Activated naive CD8-positive, alpha-beta T cell treated with anti-CD3 and anti-CD28 coated beads, Interleukin-2, amount 10 ng/mL, durations not matched to agents 7 days and 5 days (primary cell): Measurements from ENCODE around the gene MAN1A2. TPM values are rescaled to one million over a fixed set of nuclear protein-coding genes. Genes with fewer than 3 reads are reported as not detected.

Experiments
- ATAC-seq: fragments of 150-1000 bp; cut with Tn5 transposase; one replicate; pipeline ENCODE4 v1.10.0; 2021; ENCODE audit warnings: low read depth, moderate library complexity
- POLR2A ChIA-PET: fragments of 350-600 bp; sonication (Branson Sonifier 250); formaldehyde crosslinking; loops from one replicate; lab custom pipeline; 2021; ENCODE audit warnings: antibody characterized with exemption; lab: Charles Lee
- DNase-seq: peaks from one replicate; pipeline ENCODE4 v3.0.0; 2021
- H3K27ac Mint-ChIP-seq: one replicate; pipeline ENCODE4 v1.8.0; 2022; ENCODE audit warnings: mild to moderate bottlenecking, mixed read lengths
- H3K27me3 Mint-ChIP-seq: one replicate; pipeline ENCODE4 v1.8.0; 2022; ENCODE audit warnings: mild to moderate bottlenecking, moderate library complexity, mixed read lengths
- H3K36me3 Mint-ChIP-seq: one replicate; pipeline ENCODE4 v1.8.0; 2021; ENCODE audit warnings: mild to moderate bottlenecking, mixed read lengths
- H3K4me1 Mint-ChIP-seq: one replicate; pipeline ENCODE4 v1.8.0; 2021; ENCODE audit warnings: mixed read lengths
- H3K4me3 Mint-ChIP-seq: one replicate; pipeline ENCODE4 v1.8.0; 2022; ENCODE audit warnings: mild to moderate bottlenecking, moderate library complexity, mixed read lengths
- H3K9me3 Mint-ChIP-seq: one replicate; pipeline ENCODE4 v1.8.0; 2021; ENCODE audit warnings: mixed read lengths
- total RNA-seq, 2 experiments: library from RNA; stranded (reverse); gene quantifications; one replicate each; pipeline ENCODE4 v1.2.3, GENCODE V29; 2021

The MAN1A2 gene
- total RNA-seq, 2 experiments from 2014 or later = 36.1 to 43.2 TPM

- POLR2A ChIA-PET = no interaction called here
- H3K27ac Mint-ChIP-seq = no peak overlapping the region
- no peaks in the 10 kb centered on the region for H3K27me3 Mint-ChIP-seq
- no peak for ATAC-seq
- no peaks in the 10 kb centered on the region for H3K36me3 Mint-ChIP-seq
- no peak for DNase-seq
- H3K4me3 Mint-ChIP-seq = no peak overlapping the region
- no peaks in the 10 kb centered on the region for H3K9me3 Mint-ChIP-seq
- no peaks in the 10 kb centered on the region for H3K4me1 Mint-ChIP-seq
Observed at GRCh38 chr1:117511273-117511672, 144.0 kb downstream of the MAN1A2 start.

DNA sequence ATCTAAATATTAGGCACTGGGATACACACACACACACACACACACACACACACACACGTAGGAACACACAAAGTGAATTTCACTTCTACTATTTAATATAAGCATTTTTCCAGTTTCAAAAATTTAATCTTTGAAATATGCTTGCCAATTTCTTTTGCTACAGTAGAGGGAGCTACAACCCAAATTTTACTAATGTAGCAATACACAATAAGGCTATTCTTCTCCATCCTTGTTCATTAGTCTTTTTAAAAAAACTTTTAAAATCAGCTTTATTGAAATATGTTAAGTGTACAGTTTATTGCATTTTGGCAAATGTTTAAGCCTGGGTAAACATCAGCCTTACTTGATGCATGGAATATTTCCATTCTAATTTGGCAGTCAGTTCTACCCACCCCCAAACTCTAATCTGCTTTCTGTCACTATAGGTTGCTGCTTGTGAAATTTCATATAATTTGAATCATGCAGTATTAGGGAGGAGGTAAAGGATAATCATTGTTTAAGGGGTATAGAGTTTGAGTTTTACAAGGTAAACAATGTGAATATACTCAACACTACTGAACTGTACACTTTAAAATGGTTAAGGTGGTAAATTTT lies 145.6 kb downstream of the MAN1A2 start:
- Mint-ChIP-seq H3K27me3 (no peaks in the 10 kb centered on the region), H3K9me3 (no peaks in the 10 kb centered on the region), H3K4me1 (no peaks in the 10 kb centered on the region), H3K36me3 (no peaks in the 10 kb centered on the region), H3K27ac (no peak overlapping the region), H3K4me3 (no peak overlapping the region)
- DNase-seq (no peak), ATAC-seq (no peak)
- POLR2A ChIA-PET = no interaction called here

GRCh38 chr1:117523111-117523510 lies 155.9 kb downstream of the MAN1A2 start:
- DNase-seq (no peak), ATAC-seq (no peak)
- POLR2A ChIA-PET = no interaction called here
- H3K4me3 Mint-ChIP-seq = no peak overlapping the region
- H3K27me3 Mint-ChIP-seq = no peaks in the 10 kb centered on the region
- H3K36me3 Mint-ChIP-seq = peaks cover 6% of the 10 kb centered on the region
- H3K4me1 Mint-ChIP-seq = peaks cover 5% of the 10 kb centered on the region
- H3K27ac Mint-ChIP-seq = no peak overlapping the region
- peaks cover 2% of the 10 kb centered on the region for H3K9me3 Mint-ChIP-seq

DNA sequence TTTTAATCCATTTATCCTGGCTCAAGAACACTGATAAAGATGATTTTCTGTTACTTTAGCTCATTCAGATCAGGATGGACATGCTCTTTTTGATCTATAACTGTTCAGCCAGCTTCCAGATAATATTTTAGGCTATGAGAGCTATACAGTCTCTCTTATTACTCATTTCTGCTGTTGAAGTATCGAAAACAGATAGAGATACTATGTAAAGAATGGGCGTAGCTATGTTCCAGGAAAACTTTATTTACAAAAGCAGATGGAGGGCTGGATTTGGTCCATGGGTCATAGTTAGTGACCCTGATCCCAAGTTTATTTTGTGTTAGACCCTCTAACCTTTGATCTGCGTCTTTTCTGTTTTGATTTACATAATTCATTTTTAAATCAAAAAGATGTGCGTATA lies 159.8 kb downstream of the MAN1A2 start:
- H3K36me3 Mint-ChIP-seq = peaks cover 9% of the 10 kb centered on the region
- no peak for DNase-seq
- H3K4me3 Mint-ChIP-seq = no peak overlapping the region
- H3K27me3 Mint-ChIP-seq = no peaks in the 10 kb centered on the region
- H3K9me3 Mint-ChIP-seq = no peaks in the 10 kb centered on the region
- no peaks in the 10 kb centered on the region for H3K4me1 Mint-ChIP-seq
- POLR2A ChIA-PET = no interaction called here
- no peak overlapping the region for H3K27ac Mint-ChIP-seq
- no peak for ATAC-seq

GRCh38 chr1:117527566-117528102 lies 160.4 kb downstream of the MAN1A2 start:
- POLR2A ChIA-PET = no interaction called here
- Mint-ChIP-seq H3K27me3 (no peaks in the 10 kb centered on the region), H3K27ac (no peak overlapping the region), H3K4me1 (no peaks in the 10 kb centered on the region), H3K36me3 (peaks cover 8% of the 10 kb centered on the region), H3K9me3 (no peaks in the 10 kb centered on the region), H3K4me3 (no peak overlapping the region)
- ATAC-seq (no peak), DNase-seq (no peak)

- no peak for ATAC-seq
- POLR2A ChIA-PET = no interaction called here
- Mint-ChIP-seq H3K4me1 (no peaks in the 10 kb centered on the region), H3K4me3 (no peak overlapping the region), H3K27ac (no peak overlapping the region), H3K27me3 (no peaks in the 10 kb centered on the region), H3K9me3 (no peaks in the 10 kb centered on the region), H3K36me3 (peaks cover 8% of the 10 kb centered on the region)
- no peak for DNase-seq
Observed at GRCh38 chr1:117529683-117530082, 162.4 kb downstream of the MAN1A2 start.

DNA sequence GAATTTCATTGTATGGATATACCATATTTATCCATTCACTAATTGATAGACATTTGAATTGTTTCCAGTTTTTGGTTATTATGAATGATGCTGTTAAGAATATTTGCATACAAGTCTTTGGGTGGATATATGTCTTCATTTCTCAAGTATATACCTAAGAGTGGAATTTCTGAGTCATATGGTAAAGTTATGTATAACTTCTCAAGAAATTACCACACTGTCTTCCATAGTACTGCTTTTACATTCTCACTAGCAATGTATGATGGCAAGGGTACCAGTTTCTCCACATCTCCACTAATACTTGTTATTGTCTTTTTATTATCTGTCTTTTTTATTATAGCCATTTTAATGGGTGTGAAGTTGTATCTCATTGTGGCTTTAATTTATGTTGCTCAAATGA lies 164.0 kb downstream of the MAN1A2 start:
- POLR2A ChIA-PET = no interaction called here
- Mint-ChIP-seq H3K4me1 (peaks cover 4% of the 10 kb centered on the region), H3K27ac (no peak overlapping the region)

GRCh38 chr1:117534995-117535467 lies 167.8 kb downstream of the MAN1A2 start:
- H3K27ac Mint-ChIP-seq = no peak overlapping the region
- H3K4me3 Mint-ChIP-seq = no peak overlapping the region
- H3K4me1 Mint-ChIP-seq = peaks cover 10% of the 10 kb centered on the region
- ATAC-seq (peak; percentile 81), DNase-seq (peak; percentile 54)
- POLR2A ChIA-PET = interaction anchor here (1.4 kb wide), 1 partner anchor 139 kb away, joined by 5 read pairs; no protein-coding TSS in a partner anchor
- no peaks in the 10 kb centered on the region for H3K27me3 Mint-ChIP-seq
- no peaks in the 10 kb centered on the region for H3K36me3 Mint-ChIP-seq
- no peaks in the 10 kb centered on the region for H3K9me3 Mint-ChIP-seq

More for the DNA sequence above, 164.0 kb downstream of the MAN1A2 start:
- no peak for DNase-seq
- no peak for ATAC-seq
- Mint-ChIP-seq H3K4me3 (no peak overlapping the region), H3K9me3 (no peaks in the 10 kb centered on the region), H3K27me3 (no peaks in the 10 kb centered on the region), H3K36me3 (peaks cover 8% of the 10 kb centered on the region)

DNA sequence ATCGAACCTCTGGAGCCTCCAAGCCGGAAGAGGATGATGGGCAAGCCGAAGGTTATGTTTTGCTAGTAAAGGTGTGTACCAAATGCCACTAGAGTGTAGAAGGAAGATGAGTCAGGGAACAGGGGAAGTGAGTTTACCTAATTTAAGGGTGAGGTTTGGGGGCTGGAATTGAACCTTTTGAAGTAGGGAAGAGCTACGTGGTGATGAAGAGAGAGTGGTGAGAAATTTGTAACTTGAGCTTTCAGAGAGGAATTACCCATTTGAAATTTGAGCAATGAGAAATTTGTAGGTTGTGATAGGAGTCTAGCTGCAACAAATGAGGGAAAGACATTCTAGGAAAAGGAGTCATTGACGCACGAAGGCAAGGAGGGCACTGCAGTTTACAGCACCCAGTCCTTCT lies 168.6 kb downstream of the MAN1A2 start:
- Mint-ChIP-seq H3K4me3 (no peak overlapping the region), H3K27ac (no peak overlapping the region), H3K27me3 (no peaks in the 10 kb centered on the region), H3K36me3 (no peaks in the 10 kb centered on the region), H3K9me3 (no peaks in the 10 kb centered on the region), H3K4me1 (peaks cover 13% of the 10 kb centered on the region)
- DNase-seq (no peak), ATAC-seq (no peak)
- POLR2A ChIA-PET = interaction anchor here (1.1 to 1.4 kb wide), 2 partner anchors 120 to 138 kb away, joined by 3 to 5 read pairs; no protein-coding TSS in a partner anchor

- no peaks in the 10 kb centered on the region for H3K36me3 Mint-ChIP-seq
- H3K27me3 Mint-ChIP-seq = no peaks in the 10 kb centered on the region
- peak; percentile 40 for ATAC-seq
- H3K4me3 Mint-ChIP-seq = no peak overlapping the region
- no peaks in the 10 kb centered on the region for H3K9me3 Mint-ChIP-seq
- no peak for DNase-seq
- peaks cover 22% of the 10 kb centered on the region for H3K4me1 Mint-ChIP-seq
- H3K27ac Mint-ChIP-seq = no peak overlapping the region
- POLR2A ChIA-PET = interaction anchor here (1.6 kb wide), 1 partner anchor 69 kb away, joined by 6 read pairs; no protein-coding TSS in a partner anchor
Observed at GRCh38 chr1:117537291-117537920, 170.2 kb downstream of the MAN1A2 start.

DNA sequence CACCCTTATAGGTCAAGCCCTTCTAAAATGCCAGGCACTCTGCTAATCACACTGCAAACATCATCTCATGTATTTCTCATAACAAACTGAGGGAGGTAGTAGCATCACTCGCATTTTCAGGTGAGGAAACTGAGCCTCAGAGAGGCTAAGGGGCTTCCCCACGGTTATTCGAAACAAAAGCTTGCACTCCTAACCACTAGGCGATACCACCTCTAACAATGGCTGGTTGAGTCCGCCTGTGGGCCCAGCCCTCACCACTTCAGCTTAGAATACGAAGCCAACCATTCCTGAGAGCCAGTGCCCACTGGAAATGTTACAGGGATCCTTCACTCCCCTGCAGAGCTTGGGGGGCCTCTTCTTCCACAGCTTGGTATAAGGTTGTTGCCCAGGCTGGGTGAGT lies 173.3 kb downstream of the MAN1A2 start:
- H3K27me3 Mint-ChIP-seq = peaks cover 6% of the 10 kb centered on the region
- no peak for ATAC-seq
- no peak overlapping the region for H3K4me3 Mint-ChIP-seq
- H3K36me3 Mint-ChIP-seq = no peaks in the 10 kb centered on the region
- H3K9me3 Mint-ChIP-seq = no peaks in the 10 kb centered on the region
- POLR2A ChIA-PET = no interaction called here
- no peak for DNase-seq
- H3K4me1 Mint-ChIP-seq = peaks cover 17% of the 10 kb centered on the region
- H3K27ac Mint-ChIP-seq = no peak overlapping the region

DNA sequence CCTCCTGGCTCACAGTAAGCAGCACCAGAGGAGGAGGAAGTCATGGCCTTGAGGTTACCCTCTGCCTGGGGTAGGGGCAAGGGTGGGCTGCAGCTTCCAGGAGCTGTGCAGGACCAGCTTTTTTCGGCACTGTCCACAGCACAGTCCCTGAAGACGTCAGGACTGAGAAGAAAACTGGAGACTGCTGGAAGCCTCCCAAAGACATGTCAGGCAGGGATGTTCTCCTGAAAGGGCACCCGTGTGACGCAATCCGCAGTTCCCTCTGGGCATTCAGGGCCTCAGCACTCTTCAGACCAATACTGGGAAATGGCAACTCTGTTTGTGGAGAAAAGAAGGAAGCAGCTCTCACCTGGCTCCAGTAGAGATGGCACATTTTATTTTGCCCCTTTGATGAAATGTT lies 173.8 kb downstream of the MAN1A2 start:
- POLR2A ChIA-PET = no interaction called here
- Mint-ChIP-seq H3K27me3 (peaks cover 6% of the 10 kb centered on the region), H3K4me1 (peaks cover 17% of the 10 kb centered on the region), H3K9me3 (no peaks in the 10 kb centered on the region), H3K4me3 (no peak overlapping the region), H3K36me3 (no peaks in the 10 kb centered on the region), H3K27ac (no peak overlapping the region)
- ATAC-seq = no peak
- DNase-seq = no peak

- Mint-ChIP-seq H3K27me3 (peaks cover 7% of the 10 kb centered on the region), H3K4me1 (peaks cover 17% of the 10 kb centered on the region), H3K36me3 (no peaks in the 10 kb centered on the region), H3K4me3 (no peak overlapping the region), H3K9me3 (no peaks in the 10 kb centered on the region), H3K27ac (no peak overlapping the region)
- POLR2A ChIA-PET = interaction anchor here (0.6 kb wide), 1 partner anchor 72 kb away, joined by 3 read pairs; no protein-coding TSS in a partner anchor
- DNase-seq = no peak
- ATAC-seq = no peak
Observed at GRCh38 chr1:117541585-117541984, 174.3 kb downstream of the MAN1A2 start.
